Measurements from ENCODE around the gene LRFN2. TPM values are rescaled to one million over a fixed set of nuclear protein-coding genes. Genes with fewer than 3 reads are reported as not detected.

The LRFN2 gene
- total and polyA plus RNA-seq, 2 of the 8 experiments (the other 6 are each of a cell fraction or from before 2014, with no cell fraction given) = 2.3 TPM

GRCh38 chr6:40528051-40528450 is 59.1 kb downstream of the LRFN2 start:
- Histone ChIP-seq H4K91ac (replicated peaks; ENCODE audit: insufficient read length, low read length) (peak overlapping the region; percentile 36), H4K8ac (ENCODE audit: extremely low read depth, insufficient read depth, low read length) (no peak overlapping the region; the same call in 1 of the 2 replicates), H3K9ac (replicated peaks in 1 of 4; ENCODE audit: extremely low read depth in 1 of 4, low read depth in 3 of 4, low read length in 3 of 4) (no peak overlapping the region), H3K18ac (ENCODE audit: extremely low read depth, low read length) (no peak overlapping the region), H2BK5ac (ENCODE audit: low read depth, low read length) (no peak overlapping the region), H3K79me1 (ENCODE audit: low read depth, low read length) (no peaks in the 10 kb centered on the region), H4K5ac (ENCODE audit: insufficient read length, low read depth, low read length) (no peak overlapping the region), H3K14ac (ENCODE audit: insufficient read length) (no peak overlapping the region), H2BK120ac (replicated peaks; ENCODE audit: low read depth, low read length) (no peak overlapping the region), H3K23ac (ENCODE audit: insufficient read length) (no peak overlapping the region), H4K20me1 (replicated peaks in 1 of 2; ENCODE audit: control insufficient read depth in 1 of 2, insufficient read depth in 2 of 2, low read length in 2 of 2) (no peaks in the 10 kb centered on the region), H3K9me3 (ENCODE audit: insufficient read depth in 2 of 2, low read depth in 1 of 2, low read length in 1 of 2) (no peaks in the 10 kb centered on the region), H2BK15ac (ENCODE audit: low read length) (no peak overlapping the region; the same call in 1 of the 2 replicates), H3K4me3 (ENCODE audit: extremely low read depth in 1 of 4, insufficient read depth in 2 of 4, low read depth in 3 of 4, low read length in 4 of 4) (no peak overlapping the region), H3K36me3 (ENCODE audit: control insufficient read depth in 2 of 4, insufficient read depth in 4 of 4, low read length in 3 of 4) (no peaks in the 10 kb centered on the region; a peak in 1 of 8 replicates), H3K4me1 (replicated peaks in 1 of 4; ENCODE audit: control insufficient read depth in 3 of 4, insufficient read depth in 4 of 4, low read length in 3 of 4) (peaks cover 13 to 38% (median 27%) of the 10 kb centered on the region in 4 experiments), H3K56ac (replicated peaks; ENCODE audit: insufficient read length, low read depth, low read length) (no peak overlapping the region), H2BK20ac (ENCODE audit: low read length) (no peak overlapping the region; the same call in 1 of the 2 replicates), H3K23me2 (ENCODE audit: low read depth, low read length) (no peaks in the 10 kb centered on the region), H3K4ac (replicated peaks; ENCODE audit: insufficient read length, low read depth, low read length) (no peak overlapping the region), H2BK12ac (ENCODE audit: low read depth, low read length) (no peak overlapping the region), H2AFZ (ENCODE audit: low read length) (no peak overlapping the region), H2AK5ac (ENCODE audit: low read depth, low read length) (no peak overlapping the region), H3K4me2 (ENCODE audit: insufficient read depth in 1 of 2, low read depth in 2 of 2, low read length in 2 of 2) (no peak overlapping the region), H3K79me2 (ENCODE audit: control insufficient read depth in 1 of 2, insufficient read depth in 2 of 2, low read length in 2 of 2) (no peaks in the 10 kb centered on the region), H3K27ac (ENCODE audit: low read depth, low read length) (no peak overlapping the region), H3K27me3 (replicated peaks in 1 of 4; ENCODE audit: control insufficient read depth in 3 of 4, extremely low read depth in 1 of 4, insufficient read depth in 3 of 4, low read length in 3 of 4) (no peaks in the 10 kb centered on the region)
- ChIA-PET CTCF (ENCODE audit: partially characterized antibody) (interaction anchor here (0.6 to 3.2 kb wide), 9 partner anchors 8 to 277 kb away, joined by 3 to 28 read pairs (median 4); no protein-coding TSS in a partner anchor), POLR2A (ENCODE audit: partially characterized antibody) (interaction anchor here (0.5 to 0.7 kb wide), 2 partner anchors 10 to 19 kb away, joined by 3 read pairs; no protein-coding TSS in a partner anchor)
- DNase-seq (ENCODE audit: low read depth in 1 of 2, low spot score in 2 of 2) = no peak
- FAIRE-seq = no peak
- WGBS, 2 experiments (ENCODE audit: extremely low coverage in 1 of 2, insufficient coverage in 1 of 2, insufficient read length in 1 of 2, insufficient replicate concordance in 2 of 2, low coverage in 1 of 2, low lambda C conversion rate in 2 of 2, missing lambda C conversion rate in 1 of 2) = 81% methylated on average over 5 of the region's 5 CpGs; no CpG with 5 or more reads in 1 of the 2 experiments
- TF ChIP-seq PHF8 (conservative IDR thresholded peaks at IDR 0.05; ENCODE audit: low read depth, low read length) = no peak
- no peak for TF ChIP-seq JUN (IDR thresholded peaks at IDR 0.05; ENCODE audit: low read depth, low read length)
- no peak for TF ChIP-seq SP1 (IDR thresholded peaks at IDR 0.05; ENCODE audit: low read depth, low read length)
- no peak for TF ChIP-seq EP300 (IDR thresholded peaks at IDR 0.05; ENCODE audit: borderline replicate concordance in 1 of 2, low read depth in 2 of 2, low read length in 2 of 2)
- TF ChIP-seq E2F6 (IDR thresholded peaks at IDR 0.05) = no peak
- no peak for TF ChIP-seq NRF1 (IDR thresholded peaks at IDR 0.05; ENCODE audit: low read depth, low read length)
- TF ChIP-seq ZNF274 (IDR thresholded peaks at IDR 0.05; ENCODE audit: borderline replicate concordance, extremely low read depth, low read length) = no peak
- TF ChIP-seq ATF3 (IDR thresholded peaks at IDR 0.05; ENCODE audit: insufficient read depth, low read depth, low read length) = no peak
- no peak for TF ChIP-seq SIRT6 (IDR thresholded peaks at IDR 0.05; ENCODE audit: low read length)
- no peak for TF ChIP-seq CBX5 (IDR thresholded peaks at IDR 0.05; ENCODE audit: low read depth, low read length)
- no peak for TF ChIP-seq POU5F1 (IDR thresholded peaks at IDR 0.05; ENCODE audit: low read depth, low read length)
- TF ChIP-seq KDM5A (IDR thresholded peaks at IDR 0.05; ENCODE audit: low read length) = no peak
- no peak for TF ChIP-seq GABPA (IDR thresholded peaks at IDR 0.05; ENCODE audit: borderline replicate concordance, insufficient read depth, low read length)

Measured in H1 (cell line).